ENCODE results near the gene ADORA3.

ADORA3 gene

DNA sequence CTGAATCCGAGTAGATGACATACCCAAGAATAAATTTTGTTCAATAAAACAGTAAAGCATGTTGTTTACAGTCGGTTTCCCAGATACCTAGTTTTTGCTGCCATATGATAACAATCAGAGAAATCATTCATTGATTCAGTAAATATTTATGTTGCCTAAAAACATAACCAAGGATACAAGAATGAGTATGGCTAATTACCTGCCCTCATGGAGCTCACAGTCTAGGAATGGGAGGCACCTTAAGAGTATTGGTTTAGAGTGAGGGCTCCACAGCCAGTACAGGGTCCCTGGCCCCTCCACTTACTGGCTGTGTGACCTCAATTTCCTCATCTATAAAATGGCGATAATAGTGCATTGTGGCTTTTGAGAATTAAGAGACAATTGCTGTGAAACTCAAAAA is 53.2 kb downstream of the ADORA3 start:
- H3K79me2 ChIP-seq (ENCODE audit: low read length): peaks cover 46% of the 10 kb centered on the region
- H3K9ac ChIP-seq (ENCODE audit: low read length): peak overlapping the region; percentile 91
- TF ChIP-seq EZH2 (optimal IDR thresholded peaks at IDR 0.05; ENCODE audit: low read depth, low read length) (no peak), EZH2phosphoT487 (IDR thresholded peaks at IDR 0.05; ENCODE audit: low read length) (no peak)
- TF ChIP-seq, protein P1, sequence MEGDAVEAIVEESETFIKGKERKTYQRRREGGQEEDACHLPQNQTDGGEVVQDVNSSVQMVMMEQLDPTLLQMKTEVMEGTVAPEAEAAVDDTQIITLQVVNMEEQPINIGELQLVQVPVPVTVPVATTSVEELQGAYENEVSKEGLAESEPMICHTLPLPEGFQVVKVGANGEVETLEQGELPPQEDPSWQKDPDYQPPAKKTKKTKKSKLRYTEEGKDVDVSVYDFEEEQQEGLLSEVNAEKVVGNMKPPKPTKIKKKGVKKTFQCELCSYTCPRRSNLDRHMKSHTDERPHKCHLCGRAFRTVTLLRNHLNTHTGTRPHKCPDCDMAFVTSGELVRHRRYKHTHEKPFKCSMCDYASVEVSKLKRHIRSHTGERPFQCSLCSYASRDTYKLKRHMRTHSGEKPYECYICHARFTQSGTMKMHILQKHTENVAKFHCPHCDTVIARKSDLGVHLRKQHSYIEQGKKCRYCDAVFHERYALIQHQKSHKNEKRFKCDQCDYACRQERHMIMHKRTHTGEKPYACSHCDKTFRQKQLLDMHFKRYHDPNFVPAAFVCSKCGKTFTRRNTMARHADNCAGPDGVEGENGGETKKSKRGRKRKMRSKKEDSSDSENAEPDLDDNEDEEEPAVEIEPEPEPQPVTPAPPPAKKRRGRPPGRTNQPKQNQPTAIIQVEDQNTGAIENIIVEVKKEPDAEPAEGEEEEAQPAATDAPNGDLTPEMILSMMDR (IDR thresholded peaks at IDR 0.05; ENCODE audit: low read length): no peak
- H3K4me3 ChIP-seq (ENCODE audit: low read length): peak overlapping the region; percentile 93
- H3K36me3 ChIP-seq (replicated peaks; ENCODE audit: insufficient read depth, low read length): no peaks in the 10 kb centered on the region
- no peak overlapping the region for H3K27ac ChIP-seq (ENCODE audit: low read length)
- peak overlapping the region; percentile 84 for H3K4me2 ChIP-seq (ENCODE audit: low read depth, low read length)
- no peaks in the 10 kb centered on the region for H3K27me3 ChIP-seq (replicated peaks; ENCODE audit: insufficient read depth, low read length)
- no peaks in the 10 kb centered on the region for H3K9me3 ChIP-seq (replicated peaks; ENCODE audit: insufficient read depth, low read length)
- no peaks in the 10 kb centered on the region for H3F3A ChIP-seq (ENCODE audit: insufficient read depth, low read length)
- DNase-seq: no peak
- no peaks in the 10 kb centered on the region for H3K9me2 ChIP-seq (replicated peaks; ENCODE audit: insufficient read depth, low read length)
- no peaks in the 10 kb centered on the region for H4K20me1 ChIP-seq (ENCODE audit: insufficient read depth, low read length)
- H2AFZ ChIP-seq (ENCODE audit: low read length): no peak overlapping the region
- peaks cover 5% of the 10 kb centered on the region for H3K4me1 ChIP-seq (ENCODE audit: low read length)

DNA sequence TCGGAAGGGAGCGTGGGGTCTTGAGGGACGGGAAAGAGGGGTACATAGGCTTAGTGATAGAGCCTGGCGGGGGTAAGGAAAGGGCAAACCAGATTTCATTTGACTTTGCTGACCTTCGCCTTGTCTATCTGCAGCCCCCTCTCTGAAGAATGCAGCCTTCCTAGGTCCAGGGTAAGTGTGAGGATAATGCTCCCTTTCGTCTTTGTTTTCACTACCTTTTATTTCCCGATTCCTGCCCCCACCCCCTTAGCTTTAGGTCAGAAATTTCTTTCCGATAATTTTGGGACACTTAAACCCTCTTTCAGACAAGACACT is 53.8 kb downstream of the ADORA3 start:
- peak overlapping the region; percentile 91 for H3K9ac ChIP-seq (ENCODE audit: low read length)
- peaks cover 5% of the 10 kb centered on the region for H3K4me1 ChIP-seq (ENCODE audit: low read length)
- H3K79me2 ChIP-seq (ENCODE audit: low read length): peaks cover 46% of the 10 kb centered on the region
- no peaks in the 10 kb centered on the region for H3K36me3 ChIP-seq (replicated peaks; ENCODE audit: insufficient read depth, low read length)
- H3K9me2 ChIP-seq (replicated peaks; ENCODE audit: insufficient read depth, low read length): no peaks in the 10 kb centered on the region
- no peaks in the 10 kb centered on the region for H3F3A ChIP-seq (ENCODE audit: insufficient read depth, low read length)
- peak overlapping the region; percentile 84 for H3K4me2 ChIP-seq (ENCODE audit: low read depth, low read length)
- H4K20me1 ChIP-seq (ENCODE audit: insufficient read depth, low read length): no peaks in the 10 kb centered on the region
- peak overlapping the region; percentile 83 for H2AFZ ChIP-seq (ENCODE audit: low read length)
- TF ChIP-seq, protein P1 (IDR thresholded peaks at IDR 0.05; ENCODE audit: low read length): no peak
- peak overlapping the region; percentile 53; the same call in 1 of the 2 replicates for H3K27ac ChIP-seq (ENCODE audit: low read length)
- DNase-seq: no peak
- peak overlapping the region; percentile 93 for H3K4me3 ChIP-seq (ENCODE audit: low read length)
- H3K9me3 ChIP-seq (replicated peaks; ENCODE audit: insufficient read depth, low read length): no peaks in the 10 kb centered on the region
- H3K27me3 ChIP-seq (replicated peaks; ENCODE audit: insufficient read depth, low read length): no peaks in the 10 kb centered on the region
